NCI-H2081 (cell line): ENCODE results near the gene SLC43A3.

ENCODE experiments used
- DNase-seq, 2 experiments: peaks; one replicate each; lab custom pipeline; 2025; lab: John Stamatoyannopoulos, UW

The SLC43A3 gene

GRCh38 chr11:57357856-57358255 lies 69.1 kb downstream of the SLC43A3 start:
- no peak for DNase-seq

GRCh38 chr11:57357310-57357709 lies 69.6 kb downstream of the SLC43A3 start:
- no peak for DNase-seq
